ENCODE data around the gene PLCB1.
"Not testable (repeated sequence)": the region's sequence is repeated elsewhere in the genome, so short reads cannot be mapped to it uniquely, and the experiment has no call there.

Gene PLCB1

DNA sequence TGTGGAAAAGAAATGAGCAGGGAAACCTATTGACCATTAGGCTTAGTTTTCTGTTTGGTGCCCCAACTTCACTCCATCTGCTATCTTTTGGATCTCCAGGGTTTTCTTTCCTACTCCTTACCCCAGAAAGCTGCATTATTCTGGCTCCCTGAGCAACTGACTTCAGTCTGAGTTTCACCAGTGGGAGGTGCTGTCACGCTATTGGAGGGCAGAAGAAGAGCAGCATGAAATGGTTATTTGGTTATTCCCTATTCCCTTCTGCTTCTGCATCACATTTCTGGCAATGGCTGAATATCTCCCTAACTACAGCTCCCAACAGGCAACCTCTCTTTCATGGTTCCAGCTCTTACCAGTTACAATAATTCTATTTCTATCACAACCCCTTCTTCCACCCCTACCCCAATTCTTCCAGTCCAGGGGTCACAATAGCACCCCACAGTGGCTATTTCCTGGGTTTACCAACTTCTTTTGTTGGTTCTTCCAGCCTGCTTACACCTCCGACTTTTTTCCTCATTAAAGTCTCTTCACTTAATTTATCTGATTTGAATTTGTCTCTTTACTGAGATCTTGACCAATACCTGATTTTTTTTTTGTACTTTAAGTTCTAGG is 311.5 kb downstream of the PLCB1 start:
- no peak for DNase-seq (ENCODE audit: low read depth in 2 of 2)

DNA sequence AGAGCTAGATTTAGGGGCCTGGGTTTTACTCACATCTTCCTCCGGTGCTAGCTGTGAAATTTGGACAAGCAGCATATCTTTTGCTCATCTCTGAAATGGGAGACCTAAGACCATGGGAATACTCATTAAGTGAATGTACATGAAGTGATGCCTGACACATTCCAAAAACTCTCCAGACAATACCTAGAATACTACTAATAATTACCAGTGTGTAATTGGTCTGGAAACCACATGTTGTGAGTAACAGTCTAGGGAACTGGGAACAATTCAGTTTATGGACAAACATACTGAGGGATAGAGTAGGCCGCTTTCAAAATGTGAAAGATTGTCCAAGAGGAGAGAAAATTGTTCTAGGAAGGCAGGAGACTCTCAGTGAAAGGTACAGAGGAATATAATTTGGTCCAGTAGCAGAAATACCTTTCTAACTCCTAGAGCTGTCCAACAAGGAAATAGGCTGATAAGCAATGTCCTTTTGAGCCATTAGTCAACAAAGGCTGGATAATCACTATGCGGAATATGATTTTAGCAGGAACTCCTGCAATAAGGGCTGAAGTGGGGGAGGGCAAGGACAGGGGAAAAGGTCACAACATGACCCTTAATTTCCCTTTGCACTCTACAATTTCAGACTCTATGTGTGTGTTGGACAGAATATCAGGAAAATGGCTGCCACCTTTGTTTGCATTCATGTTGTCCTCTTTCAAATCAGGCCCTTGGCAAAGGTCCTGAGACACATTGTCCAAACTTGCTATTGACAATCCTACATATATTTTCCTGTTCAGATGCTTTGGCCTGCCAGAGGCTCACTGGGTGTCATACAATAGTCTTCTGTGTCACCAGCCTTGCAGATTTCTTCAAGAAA is 315.4 kb downstream of the PLCB1 start:
- DNase-seq (ENCODE audit: low read depth in 2 of 2), result no peak

DNA sequence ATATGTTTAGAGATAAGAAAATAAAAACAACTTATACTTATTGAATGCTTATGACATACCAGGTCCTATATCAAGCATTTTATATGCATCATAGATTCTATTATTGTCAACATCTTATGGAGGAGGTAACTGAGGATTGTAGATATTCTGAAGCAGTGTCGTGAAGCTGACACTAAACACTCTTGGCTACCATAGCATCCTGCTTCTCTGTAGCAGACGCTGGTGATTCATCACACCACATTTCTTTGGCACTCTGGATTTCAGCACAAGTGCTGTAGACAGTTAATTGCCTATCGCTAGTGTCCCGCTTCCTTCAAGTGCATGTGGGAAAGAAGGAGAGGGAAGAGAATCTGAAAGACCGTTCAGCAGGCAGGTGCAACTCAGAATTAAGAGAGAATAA is 317.1 kb downstream of the PLCB1 start:
- no peak for DNase-seq (ENCODE audit: low read depth in 2 of 2)

DNA sequence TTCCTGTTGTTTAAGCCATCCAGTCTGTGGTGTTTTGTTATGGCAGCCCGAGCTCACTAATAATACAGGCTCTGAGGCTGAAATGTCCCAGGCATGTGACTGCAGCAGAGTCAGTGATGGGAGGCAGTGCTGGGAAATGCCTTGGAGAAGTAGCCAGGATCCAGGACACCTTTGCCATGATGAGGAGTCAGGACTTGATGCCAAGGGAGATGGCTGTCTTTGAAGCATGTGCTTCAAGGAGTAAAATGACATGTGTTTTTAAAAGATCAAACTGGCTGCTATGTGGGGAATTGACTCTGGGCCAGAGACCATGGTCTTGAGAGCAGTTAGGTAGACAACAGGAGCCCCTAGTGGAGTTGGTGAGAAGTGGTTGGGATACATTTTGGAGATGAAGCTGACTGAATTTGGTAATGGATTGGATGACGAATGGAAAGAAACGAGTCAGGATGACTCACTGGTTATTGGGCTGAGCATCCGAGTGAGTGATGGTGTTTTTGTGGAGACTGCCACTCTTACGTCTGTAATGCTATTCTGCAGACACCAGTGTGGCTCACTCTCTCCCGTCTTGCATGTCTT is 322.2 kb downstream of the PLCB1 start:
- DNase-seq (ENCODE audit: low read depth in 2 of 2), result peak; percentile 13

DNA sequence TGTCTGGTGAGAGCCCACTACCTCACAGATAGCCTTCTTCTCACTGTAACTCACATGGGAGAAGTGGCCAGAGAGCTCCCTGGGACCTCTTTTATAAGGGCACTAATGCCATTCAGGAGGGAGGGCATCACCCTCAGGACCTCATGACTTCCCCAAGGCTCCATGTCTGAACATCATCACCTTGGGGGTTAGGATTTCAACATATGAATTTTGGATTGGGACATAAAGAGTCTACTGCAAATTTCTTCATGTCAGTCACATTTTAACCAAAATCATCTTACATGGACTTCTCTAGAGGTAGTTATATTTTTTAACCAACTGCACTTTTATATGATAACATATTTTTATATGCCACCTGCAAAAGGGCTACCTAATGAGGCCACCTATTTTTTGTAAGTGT is 324.7 kb downstream of the PLCB1 start:
- no peak for DNase-seq (ENCODE audit: low read depth in 2 of 2)

DNA sequence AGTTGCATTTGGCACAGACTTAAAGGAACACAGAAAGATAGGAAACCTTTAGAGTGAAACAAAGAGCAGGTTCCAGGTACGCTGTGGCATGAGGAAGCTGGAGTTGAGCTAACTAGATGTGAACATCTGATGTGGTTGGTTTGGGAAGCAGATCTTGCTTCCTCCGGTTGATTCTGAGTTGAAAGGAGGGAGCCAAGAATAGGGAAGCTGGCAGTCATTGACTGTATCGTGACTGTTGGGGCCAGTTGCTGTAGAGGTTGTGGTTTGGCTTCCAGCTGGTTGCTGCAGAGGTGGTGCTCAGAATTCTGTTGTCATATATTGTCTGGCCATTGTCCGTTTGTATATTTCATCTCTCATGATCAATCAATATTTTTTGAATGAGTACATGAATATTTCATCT is 325.9 kb downstream of the PLCB1 start:
- no peak for DNase-seq (ENCODE audit: low read depth in 2 of 2)

DNA sequence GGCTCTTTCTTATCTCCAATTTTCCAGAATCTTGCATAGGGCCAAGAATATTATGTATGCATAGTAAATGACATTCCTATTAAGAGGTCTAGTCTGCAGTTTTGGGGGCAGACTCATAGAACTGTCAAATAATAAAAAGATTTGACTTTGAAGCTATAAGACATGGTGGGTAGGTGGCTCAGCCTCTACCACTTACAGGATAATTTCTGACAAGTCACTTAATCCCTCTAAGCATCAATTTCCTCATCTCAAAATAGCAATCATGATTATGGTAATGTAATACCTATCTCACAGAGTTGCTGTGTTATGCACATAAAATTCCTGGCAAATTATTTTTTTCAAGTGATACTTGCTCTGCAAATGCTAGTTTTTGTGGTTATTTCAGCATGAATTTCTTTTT is 329.1 kb downstream of the PLCB1 start:
- no peak for DNase-seq (ENCODE audit: low read depth in 2 of 2)

DNA sequence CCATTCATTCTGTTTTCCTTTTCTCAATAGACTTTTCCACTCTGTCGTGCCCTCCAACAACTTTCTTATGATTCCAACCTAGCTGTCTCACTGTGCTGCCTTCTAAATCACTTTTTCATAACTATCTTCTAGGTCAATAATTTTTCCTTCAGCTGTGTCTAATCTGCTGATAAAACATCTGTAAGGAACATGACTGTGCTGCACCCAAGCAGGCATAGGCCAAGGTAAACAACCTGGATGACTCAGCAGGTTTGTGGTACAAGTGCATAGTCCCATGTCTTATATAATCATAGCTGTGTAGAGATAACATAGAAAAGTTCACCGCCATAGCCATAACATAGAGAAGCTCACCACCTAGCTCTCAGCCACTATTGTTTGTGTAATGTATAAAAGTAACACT is 332.3 kb downstream of the PLCB1 start:
- DNase-seq (ENCODE audit: low read depth in 2 of 2), result no peak

DNA sequence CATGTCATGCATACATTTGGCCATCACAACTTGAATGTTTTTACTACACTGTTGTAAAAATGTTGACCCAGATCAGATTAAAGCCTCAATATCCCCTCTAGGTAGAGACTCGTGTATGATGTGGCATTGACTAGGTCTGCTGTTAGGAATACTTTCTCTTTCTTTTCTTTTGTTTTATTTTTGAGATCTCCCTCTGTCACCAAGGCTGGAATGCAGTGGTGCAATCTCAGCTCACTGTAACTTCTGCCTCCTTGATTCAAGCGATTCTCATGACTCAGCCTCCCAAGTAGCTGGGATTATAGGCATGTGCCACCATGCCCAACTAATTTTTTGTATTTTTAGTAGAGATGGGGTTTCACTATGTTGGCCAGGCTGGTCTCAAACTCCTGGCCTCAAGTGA is 334.7 kb downstream of the PLCB1 start:
- DNase-seq (ENCODE audit: low read depth in 2 of 2), result not testable (repeated sequence)

DNA sequence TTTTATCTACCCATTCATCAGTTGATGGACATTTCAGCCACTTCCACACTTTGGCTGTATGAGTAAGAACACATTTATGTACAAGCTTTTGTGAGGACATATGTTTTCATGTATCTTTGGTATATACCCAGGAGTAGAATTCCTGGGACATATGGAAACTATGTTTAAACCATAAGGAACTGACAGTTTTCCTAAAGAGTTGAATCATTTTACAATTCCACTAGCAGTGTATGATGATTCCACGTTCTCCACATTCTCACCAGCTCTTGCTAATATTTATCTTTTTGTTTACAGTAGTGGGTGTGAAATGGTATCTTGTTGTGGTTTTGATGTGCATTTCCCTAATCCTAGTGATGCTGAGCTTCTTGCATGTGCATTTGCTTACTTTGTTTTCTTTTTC is 338.1 kb downstream of the PLCB1 start:
- DNase-seq (ENCODE audit: low read depth in 2 of 2), result no peak

DNA sequence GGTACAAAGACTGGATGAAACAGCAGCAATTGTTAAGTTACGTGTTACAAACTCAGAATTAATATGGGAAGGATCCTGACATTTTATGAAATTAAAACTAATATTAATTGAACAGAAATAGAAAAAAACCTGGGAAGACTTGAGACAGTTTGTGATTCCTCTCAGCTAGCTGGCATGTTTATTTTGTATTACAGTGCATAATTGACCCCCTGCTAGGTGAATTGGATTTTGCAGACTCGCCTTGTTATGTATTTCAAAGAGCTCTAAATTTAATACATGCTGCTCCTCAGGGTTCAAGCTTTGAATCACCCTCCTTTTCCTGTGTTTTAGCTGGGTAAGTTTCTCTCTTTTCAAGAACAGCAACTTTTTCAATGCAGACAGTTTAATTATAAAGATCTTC is 339.4 kb downstream of the PLCB1 start:
- no peak for DNase-seq (ENCODE audit: low read depth in 2 of 2)

DNA sequence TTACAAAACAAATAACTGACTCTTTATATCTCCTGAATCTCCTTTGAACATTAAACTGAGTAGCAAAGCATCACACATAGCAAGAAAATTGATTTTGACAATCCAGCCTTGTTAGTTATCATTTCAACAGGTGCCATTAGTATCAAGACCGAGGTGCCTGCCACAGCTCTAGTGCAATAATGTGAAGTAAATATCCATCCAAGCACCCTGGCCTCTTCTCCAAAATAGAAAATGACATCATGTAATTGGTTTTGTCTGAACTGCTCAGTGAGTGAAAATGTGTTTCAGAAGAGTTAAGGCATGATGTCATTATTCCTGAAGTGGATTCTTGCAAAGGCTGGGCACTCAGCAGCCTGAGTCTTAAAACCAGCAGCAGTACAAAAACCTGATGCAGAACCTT is 341.4 kb downstream of the PLCB1 start:
- DNase-seq (ENCODE audit: low read depth in 2 of 2), result no peak

DNA sequence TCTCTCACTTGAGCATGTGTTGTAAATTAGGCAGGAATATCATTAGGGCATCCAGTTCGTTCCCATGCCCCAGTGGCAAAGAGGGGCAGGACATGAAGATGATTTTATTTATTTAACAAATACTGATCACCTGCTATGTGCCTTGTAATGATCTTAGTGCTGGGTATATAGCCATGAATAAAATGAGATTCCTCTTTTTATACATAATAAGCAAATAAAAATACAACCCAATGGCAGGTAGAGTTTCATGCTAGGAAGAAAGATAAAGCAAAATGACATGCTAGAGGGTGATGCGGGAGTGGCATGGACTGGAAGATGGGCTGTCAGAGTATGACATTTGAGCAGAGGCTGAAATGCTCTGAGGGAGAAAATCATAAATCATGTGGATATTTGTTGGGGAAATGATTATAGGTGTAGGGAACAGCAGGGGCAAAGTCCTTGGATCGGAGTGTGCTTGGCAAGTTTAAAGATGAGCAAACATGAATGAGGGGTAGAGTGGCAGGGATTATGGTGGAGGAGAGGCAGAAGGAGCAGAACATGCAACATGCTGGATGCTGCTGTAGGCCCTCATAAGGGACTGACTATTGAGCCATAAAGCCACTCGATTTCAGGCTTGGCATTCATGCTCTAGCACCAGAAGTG is 342.1 kb downstream of the PLCB1 start:
- no peak for DNase-seq (ENCODE audit: low read depth in 2 of 2)

DNA sequence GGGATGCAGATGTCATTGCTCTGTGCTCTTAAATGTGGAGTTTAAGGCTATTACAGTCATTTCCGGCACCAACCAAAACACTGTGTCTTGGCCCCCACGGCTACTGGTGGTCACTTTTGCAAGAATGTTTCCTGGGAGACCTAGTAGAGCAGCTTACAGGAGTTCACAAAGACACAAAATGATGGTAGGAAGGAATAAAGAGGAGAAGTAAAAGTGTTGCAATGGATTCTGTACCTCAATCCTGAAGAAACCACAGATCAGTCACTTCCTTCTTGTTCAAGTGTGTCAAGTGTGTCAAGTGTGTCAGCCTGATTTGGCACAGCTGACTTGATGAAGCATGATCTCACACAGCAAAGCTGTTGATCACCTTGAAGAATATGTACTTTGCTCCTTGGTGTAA is 344.0 kb downstream of the PLCB1 start:
- DNase-seq (ENCODE audit: low read depth in 2 of 2), result no peak

DNA sequence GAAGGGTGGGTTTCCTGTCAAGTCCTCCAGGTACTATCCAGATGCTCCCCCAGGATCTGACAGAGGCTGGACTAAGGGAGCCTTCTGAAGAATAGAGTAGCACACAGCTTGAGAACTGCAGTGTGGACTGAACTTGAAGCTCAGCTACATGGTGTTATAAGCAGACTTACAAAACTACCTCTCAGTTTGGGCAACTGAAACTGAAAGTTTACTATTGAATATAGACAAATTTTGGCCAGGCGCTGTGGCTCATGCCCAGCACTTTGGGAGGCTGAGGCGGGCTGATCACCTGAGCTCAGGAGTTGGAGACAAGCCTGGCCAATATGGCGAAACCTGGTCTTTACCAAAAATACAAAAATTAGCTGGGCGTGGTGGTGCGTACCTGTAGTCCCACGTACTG is 348.5 kb downstream of the PLCB1 start:
- no peak for DNase-seq (ENCODE audit: low read depth in 2 of 2)

DNA sequence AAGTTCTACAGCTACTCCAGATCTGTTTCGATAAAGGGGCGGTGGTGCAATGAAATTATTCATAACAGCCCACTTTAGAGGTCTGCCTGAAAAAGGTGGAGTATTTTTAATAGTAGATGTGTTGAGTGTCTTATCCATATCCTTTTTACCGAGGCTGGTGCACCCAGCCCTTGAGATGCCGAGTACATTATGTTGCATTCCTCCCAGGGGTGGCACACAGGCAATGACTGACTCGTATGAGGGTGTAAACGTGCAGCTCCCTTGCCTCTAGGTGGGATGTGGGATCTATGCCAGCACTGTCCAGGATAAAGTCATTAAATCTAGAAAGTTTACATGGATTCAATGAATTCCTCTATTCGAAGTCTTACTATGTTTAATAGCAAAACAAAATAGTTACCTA is 355.6 kb downstream of the PLCB1 start:
- no peak for DNase-seq (ENCODE audit: low read depth in 2 of 2)

DNA sequence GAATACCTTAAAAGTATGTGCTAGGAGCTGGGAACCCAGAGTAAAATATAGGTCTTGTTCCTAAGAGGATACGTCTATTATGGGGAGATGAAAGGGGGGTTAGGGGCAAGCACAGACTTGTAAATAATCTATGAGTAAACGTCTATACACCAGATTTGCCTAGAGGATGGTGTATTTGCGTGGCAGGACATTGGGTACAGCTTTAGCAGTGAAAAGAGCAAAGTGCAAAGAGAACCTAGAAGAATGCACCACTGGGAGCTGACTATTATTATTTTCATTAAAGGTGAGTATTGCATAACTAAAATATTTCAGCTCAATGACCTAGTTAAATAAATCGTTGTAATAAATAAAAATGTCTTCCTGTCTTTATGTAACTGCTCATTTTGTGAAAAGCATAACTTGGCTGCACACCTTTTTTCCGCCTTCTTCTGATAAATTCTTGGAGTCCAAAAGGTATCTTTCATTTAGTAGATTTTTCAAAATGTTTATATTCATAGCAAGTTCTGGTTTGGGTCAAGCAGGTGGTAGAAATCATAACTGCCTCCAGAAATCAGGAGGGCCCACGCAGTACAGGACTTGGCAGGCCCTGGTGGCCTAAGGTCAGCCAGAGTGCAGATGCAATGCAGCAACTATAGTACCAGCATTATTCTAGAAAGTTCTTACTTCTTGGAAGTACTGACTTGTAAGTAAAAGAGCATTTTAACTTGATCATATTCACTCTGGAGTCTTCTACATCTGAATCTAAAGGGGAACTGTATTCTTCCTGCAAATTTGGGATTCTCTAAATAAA is 357.2 kb downstream of the PLCB1 start:
- DNase-seq (ENCODE audit: low read depth in 2 of 2), result no peak

DNA sequence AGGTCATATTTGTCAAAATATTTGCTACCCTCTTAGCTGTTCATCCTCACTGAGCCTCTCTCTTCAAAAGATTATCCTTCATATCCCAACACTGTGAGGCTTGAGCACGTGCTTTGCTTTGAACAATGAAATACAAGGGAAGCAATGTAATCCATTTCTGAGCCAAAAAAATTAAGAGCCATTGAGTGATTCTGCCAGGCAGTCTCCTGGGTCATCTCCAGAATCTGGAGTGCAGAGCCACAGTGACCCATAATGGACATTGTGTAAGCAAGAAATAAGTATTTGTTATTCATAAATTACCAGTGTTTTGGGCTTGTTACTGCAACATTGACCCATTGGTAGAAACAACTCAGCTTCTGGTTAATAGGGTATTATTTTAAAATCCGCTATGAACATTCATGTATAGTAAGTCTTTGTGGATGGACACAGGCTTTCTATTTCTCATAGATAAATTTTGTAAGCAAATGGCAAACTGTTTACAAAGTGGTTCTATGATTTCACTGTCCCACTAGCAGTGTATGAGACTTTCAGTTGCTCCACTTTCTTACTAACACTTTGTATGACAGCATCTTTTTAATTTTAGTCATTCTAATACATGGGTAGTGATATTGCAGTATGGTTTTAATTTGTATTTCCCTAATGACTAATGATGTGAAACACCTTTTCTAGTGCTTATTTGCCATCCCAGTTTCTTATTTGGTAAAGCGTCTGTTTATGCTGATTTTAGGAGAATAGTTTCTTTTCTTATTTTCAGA is 358.2 kb downstream of the PLCB1 start:
- DNase-seq (ENCODE audit: low read depth in 2 of 2), result no peak

DNA sequence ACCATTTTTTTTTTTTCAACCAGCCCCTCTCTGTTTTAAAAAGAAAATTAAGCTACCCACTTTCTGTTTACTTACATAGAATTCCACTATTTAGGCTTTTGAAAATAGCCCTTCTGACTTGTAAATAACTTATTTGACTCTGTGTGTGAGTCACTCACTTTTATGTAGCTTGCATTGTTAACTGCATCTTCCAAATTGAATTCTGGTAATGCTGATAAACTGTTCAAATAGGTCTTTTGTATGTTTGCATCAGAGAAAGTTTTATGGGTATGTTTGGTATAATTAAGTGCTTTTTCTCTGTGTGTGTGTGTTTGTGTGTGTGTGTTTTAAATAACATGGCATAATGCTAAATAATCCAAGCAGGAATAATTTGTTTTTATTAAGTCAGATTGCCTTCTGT is 360.1 kb downstream of the PLCB1 start:
- no peak for DNase-seq (ENCODE audit: low read depth in 2 of 2)

DNA sequence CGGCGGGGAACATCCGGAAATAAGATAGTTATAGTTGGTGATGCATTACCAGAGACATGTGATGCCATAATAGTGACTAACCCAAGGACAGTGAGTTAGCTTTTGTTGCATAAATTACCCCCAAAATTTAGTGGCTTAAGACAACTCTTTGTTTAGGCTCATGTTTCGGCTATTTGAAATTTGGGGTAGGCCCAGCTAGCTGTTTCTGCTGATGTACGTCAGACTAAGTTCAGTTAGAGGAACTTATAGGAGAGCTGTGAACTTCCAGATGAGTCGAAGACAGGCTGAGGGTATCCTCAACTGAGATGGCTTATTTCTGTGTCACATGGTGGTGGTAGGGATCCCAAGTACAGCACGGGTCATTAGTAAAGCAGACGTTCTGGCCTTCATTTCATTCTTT is 366.5 kb downstream of the PLCB1 start:
- no peak for DNase-seq (ENCODE audit: low read depth in 2 of 2)

DNA sequence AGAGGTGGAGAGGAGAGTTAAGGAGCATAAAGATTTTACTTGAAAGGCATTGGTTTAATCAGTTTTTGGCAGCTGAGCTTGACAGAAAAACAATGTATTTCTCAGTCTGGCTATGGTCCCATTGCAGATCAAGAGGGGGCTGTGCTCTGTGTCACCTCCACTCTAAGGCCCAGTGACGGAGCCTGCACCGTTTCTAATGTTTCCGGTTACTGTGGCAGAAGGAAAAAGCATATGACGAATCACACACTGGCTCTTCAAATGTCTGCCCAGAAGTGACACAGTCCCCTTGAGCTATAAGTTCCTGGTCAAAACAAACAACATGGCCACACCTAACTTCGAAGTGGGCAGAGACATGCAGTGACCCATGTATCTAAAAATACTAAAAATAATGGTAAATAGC is 372.0 kb downstream of the PLCB1 start:
- DNase-seq (ENCODE audit: low read depth in 2 of 2), result no peak

Data from stimulated activated CD4-positive, alpha-beta T cell treated with anti-CD3 and anti-CD28 coated beads, Interleukin-15, amount 100 ng/mL, for 48 hours (primary cell).